GM18951 (cell line): ENCODE data around the gene REG4.

Source experiments
- POLR2A ChIP-seq: IDR thresholded peaks from 4 replicates; pipeline ENCODE4 v1.6.1; 2011; ENCODE audit warnings: mild to moderate bottlenecking; ENCODE audit not compliant: insufficient read length, insufficient read depth; ENCODE audit errors: extremely low read depth
- in situ Hi-C: fragments of 300-500 bp; cut with MboI; formaldehyde crosslinking; loops from one replicate; pipeline ENCODE4 v1.12.0; 2022; ENCODE audit warnings: low sequenced_read_pairs, mixed read lengths, inconsistent platforms; ENCODE audit not compliant: unreplicated experiment

The REG4 gene

DNA sequence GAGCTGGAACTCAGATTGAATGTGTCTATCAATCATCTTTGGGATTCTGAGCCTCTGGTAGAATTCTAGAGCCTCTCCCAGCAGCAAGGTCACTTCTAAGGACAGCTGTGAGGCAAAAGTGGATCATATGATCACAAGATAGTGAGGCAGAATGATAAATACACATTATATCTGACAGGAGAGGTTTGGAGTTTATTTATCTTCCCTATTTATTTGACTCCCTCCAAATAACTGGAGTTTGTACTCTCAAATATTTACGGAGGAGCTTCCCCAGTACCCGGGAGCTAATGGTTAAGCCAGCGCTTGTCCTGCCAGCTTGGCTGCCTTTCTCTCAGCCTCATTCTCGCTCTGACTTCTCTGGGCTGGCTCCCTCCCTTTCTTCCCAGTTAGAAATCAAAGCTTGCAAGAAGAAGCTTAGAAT, 44.9 kb downstream of the REG4 start:
- TF ChIP-seq POLR2A = no peak
- in situ Hi-C loops = no loop called here

DNA sequence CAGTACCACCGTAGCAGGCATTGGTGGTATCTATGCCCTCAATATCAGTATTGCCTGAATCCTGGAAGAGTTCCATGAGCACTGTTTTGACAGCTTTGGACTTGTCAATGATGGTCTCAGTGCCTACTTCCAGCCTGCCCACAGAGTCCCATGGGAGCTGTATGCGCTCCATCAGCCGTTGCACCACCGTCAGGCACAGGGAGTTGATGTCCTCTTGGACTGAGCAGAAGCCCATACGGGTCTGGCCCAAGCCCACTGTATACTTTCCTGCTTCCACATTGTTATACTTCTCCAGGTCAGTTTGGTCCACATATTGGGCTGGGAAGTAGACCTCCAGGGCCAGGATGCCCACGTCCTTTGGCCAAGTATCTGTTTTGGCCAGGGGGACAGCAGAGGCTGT, 47.0 kb downstream of the REG4 start:
- in situ Hi-C loops = no loop called here
- TF ChIP-seq POLR2A = no peak

DNA sequence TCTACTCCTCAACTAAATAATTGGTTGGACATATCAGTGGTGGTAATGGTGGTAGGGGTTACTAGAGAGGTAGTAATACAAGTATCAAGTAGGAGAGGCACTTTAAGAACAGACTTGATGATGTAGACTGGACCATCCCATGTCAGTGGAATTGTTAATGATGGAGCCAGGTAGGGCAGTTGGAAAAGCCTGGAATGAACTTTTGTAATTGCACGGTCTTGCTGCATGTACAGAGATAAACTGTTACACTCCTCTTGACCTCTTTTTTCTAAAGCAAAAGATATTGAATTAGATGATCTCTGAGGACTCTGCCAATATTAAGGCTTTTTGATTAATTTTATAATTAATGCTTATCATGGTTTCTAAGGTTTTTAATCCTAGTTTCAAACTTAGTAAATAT, 48.3 kb downstream of the REG4 start:
- in situ Hi-C loops = no loop called here

DNA sequence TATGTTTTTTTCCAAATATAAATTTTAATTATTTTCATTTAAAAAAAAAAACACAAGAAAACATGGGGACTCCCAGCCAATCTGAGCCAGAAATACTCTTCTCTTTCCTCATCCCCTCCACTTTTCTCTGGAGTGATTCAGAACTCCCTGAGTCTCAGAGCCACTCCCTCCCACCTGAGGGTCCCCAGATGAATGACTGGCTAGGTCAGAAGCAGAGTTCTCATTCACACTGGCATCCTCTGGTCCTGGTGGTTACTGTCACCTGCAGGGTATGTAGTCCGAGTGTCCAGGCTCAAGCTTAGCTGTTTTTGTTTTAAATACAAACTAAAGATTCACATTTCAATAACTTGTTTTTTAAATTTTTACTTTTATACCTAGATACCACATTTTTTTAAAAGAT, 48.9 kb downstream of the REG4 start:
- TF ChIP-seq POLR2A = no peak
- in situ Hi-C loops = no loop called here

More for the DNA sequence above, 48.3 kb downstream of the REG4 start:
- TF ChIP-seq POLR2A = no peak

DNA sequence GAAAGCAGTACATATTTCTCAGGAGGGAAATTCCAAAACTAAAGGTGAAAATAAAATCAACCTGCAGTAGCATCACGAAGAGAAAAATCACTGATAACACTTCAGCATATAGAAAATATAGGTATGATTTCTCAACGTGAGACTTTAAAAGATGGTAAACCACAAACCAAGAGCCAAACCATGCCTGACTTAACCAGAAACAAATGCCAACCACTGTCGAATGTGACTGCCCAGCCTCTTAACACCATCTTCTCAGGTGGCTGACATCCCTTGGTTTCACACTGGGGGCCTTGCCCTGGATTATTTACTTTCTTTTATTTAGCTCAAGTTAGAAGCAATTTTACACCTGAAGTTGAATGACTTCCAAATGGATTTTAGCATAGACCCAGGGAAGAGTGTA, 52.7 kb downstream of the REG4 start:
- in situ Hi-C loops = no loop called here
- no peak for TF ChIP-seq POLR2A

DNA sequence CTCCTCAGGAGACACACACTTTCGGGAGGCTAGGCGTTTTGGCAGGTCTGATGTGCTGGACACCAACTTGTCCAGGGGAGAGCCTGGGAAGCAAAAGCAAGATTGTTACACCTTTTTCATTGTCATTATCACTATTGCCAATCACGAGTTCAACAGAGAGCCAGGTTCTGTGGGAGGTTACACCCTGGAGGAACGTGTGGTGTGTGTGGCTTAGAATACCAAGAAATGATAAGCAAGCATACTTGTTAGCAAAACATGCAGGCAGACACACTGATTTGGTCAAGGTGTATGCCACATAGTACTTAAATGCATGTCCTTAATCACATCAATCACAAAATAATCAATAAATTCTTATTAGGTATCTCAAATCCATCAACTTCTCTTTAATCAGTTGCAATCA, 58.7 kb downstream of the REG4 start:
- in situ Hi-C loops = no loop called here
- no peak for TF ChIP-seq POLR2A

DNA sequence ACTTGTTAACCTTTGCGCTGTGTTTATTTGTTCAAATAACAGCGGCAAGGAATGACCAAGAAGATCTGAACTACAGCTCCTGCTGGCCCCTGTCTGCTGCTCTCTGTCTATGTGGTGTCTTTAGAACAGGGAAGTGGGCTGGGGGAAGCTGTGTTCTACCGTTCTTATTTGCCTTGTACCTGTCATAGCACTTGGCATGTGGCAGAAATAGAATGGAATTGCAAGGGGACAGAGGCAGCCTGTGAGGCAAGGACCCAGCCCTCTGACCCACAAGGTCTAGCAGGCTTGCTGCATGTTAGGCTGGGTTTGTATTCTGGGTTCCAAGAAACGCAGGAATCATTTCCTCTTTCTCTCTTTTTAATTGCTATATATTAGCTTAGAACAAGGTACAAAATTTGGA, 63.2 kb downstream of the REG4 start:
- in situ Hi-C loops = no loop called here

DNA sequence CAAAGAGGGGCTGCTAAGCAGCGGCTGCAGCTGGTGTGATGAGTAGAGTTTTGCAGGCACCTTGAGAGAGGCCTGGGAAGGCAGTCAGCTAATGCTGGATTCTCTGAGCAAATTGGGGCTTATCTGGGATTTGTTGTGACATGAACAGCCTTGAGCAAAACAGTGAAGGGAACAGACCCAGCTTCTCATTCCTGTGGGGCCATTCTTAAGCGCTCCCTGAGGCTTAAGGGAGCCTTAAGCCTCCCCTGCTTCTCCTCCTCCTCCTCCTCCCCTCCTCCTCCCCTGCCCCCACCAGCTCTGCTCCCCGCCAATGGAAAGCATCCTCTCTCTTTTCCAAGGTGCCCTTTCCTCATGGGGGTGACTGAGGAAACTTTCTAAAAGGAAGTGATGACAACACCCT, 63.8 kb downstream of the REG4 start:
- in situ Hi-C loops = no loop called here

More for the DNA sequence above, 63.2 kb downstream of the REG4 start:
- no peak for TF ChIP-seq POLR2A

DNA sequence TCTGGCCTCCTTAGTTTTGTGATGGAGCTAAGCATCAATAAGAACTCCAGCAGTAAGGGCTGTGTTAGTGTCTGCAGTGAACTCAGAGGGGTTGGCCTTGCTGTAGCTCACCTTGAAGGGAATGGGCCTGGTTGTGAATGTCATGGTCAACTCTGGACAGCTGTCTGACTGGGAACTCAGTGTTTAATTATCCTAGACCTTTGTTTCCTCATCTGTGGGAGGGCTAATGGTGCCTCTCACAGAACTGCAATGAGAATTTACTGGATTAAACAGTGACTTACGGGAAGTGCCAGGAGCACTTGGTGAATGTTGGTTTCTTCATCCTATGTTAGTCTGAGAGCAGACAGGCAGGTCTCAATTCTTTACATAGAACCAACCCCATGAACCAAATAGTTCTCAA, 66.2 kb downstream of the REG4 start:
- no peak for TF ChIP-seq POLR2A
- in situ Hi-C loops = no loop called here

More for the DNA sequence above, 63.8 kb downstream of the REG4 start:
- no peak for TF ChIP-seq POLR2A

DNA sequence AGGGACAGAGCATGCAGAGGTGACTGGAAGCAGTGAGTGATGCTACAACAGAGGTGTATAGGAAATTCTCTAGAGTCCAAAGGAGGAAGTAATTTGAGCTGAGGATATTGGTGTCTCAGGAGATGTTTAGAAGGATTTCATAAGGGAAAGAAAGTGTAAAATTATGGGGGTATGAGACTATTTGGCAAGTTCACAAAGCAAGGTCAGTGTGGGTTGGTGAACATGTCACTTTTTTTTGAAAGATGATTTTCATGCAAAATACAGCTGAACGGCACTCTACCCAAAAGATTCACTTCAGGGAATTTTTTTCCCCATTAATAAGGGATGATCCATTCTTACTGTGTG, 66.7 kb downstream of the REG4 start:
- TF ChIP-seq POLR2A = no peak
- in situ Hi-C loops = no loop called here
